Stomach (tissue), 9 donors: ENCODE results near the gene CEP85L. TPM values are rescaled to one million over a fixed set of nuclear protein-coding genes. Genes with fewer than 3 reads are reported as not detected.
A peak's percentile ranks its signal among the peaks of the same experiment; 100 is the strongest.

Experiments used
- DNase-seq, 2 donors: peaks; one replicate each; pipeline versions ENCODE4 v3.0.0 to v3.0.0-alpha.2; 2013 to 2019
- H3K27ac ChIP-seq, 5 donors: fragments of 200-600 bp in 4 of 5; sonication (generic) in 4 of 5; one replicate each; pipeline ENCODE4 v1.5.1; 2013 to 2019; ENCODE audit warnings: mild to moderate bottlenecking in 1 of 5, moderate library complexity in 1 of 5
- H3K27me3 ChIP-seq, 3 donors: fragments of 200-600 bp; sonication (generic); one replicate each; pipeline ENCODE4 v1.5.1; 2017 to 2019; ENCODE audit warnings: mixed run types in 1 of 3
- H3K36me3 ChIP-seq, 4 donors: fragments of 200-600 bp; sonication (generic); 1 replicate in 3 of 4; 2 replicates in 1 of 4; pipeline ENCODE4 v1.5.1; 2016 to 2019
- H3K4me1 ChIP-seq, 4 donors: fragments of 200-600 bp; sonication (generic); one replicate each; pipeline ENCODE4 v1.5.1; 2016 to 2019
- H3K4me3 ChIP-seq, 4 donors: fragments of 200-600 bp; sonication (generic) in 3 of 4; one replicate each; pipeline ENCODE4 v1.5.1; 2016 to 2019; ENCODE audit warnings: mild to moderate bottlenecking in 1 of 4
- H3K9me3 ChIP-seq, 4 donors: fragments of 200-600 bp; sonication (generic); one replicate each; pipeline ENCODE4 v1.5.1; 2016 to 2019
- CTCF ChIP-seq, 7 experiments: fragments of 450-650 bp in 4 of 7; fragments of 200-600 bp in 3 of 7; sonication (generic) in 3 of 7; IDR thresholded peaks; one replicate each; pipeline ENCODE4 v1.5.1; 2016 to 2019; ENCODE audit warnings: antibody characterized with exemption in 7 of 7, control low read depth in 2 of 7, mild to moderate bottlenecking in 1 of 7
- EP300 ChIP-seq: sonication (generic); formaldehyde crosslinking; IDR thresholded peaks from one replicate; pipeline ENCODE4 v1.6.1; 2017; ENCODE audit warnings: antibody characterized with exemption
- POLR2A ChIP-seq, 4 donors: fragments of 450-650 bp; IDR thresholded peaks; one replicate each; pipeline ENCODE4 v1.6.1; 2016; ENCODE audit warnings: antibody characterized with exemption in 4 of 4, control low read depth in 2 of 4, mild to moderate bottlenecking in 1 of 4, moderate library complexity in 1 of 4
- POLR2AphosphoS5 ChIP-seq, 3 donors: sonication (generic); formaldehyde crosslinking; IDR thresholded peaks; one replicate each; pipeline ENCODE4 v1.6.1; 2016; ENCODE audit warnings: antibody characterized with exemption in 3 of 3
- WGBS, 5 donors: extraction: QIAGEN DNeasy Blood & Tissue Kit in 3 of 5; methylation state at CpG; one replicate each; pipeline versions ENCODE4 v1.1.5 to v1.1.7; 2013 to 2018; 5-methylcytosine and 5-hydroxymethylcytosine counted together
- intact Hi-C: fragments of 100-400 bp; cut with DNase I; formaldehyde crosslinking; loops from one replicate; pipeline ENCODE4 v1.15.1; 2023; ENCODE audit warnings: low total_unique reads
- polyA plus RNA-seq, 3 donors: library from polyadenylated mRNA; stranded (reverse); fragments of 200-250 nt; gene quantifications; one replicate each; pipeline ENCODE4 v1.2.3, GENCODE V29; 2013
- total RNA-seq, 5 donors: library from RNA; depleted of rRNA; stranded (reverse); fragments of >200 nt; gene quantifications; one replicate each; pipeline versions ENCODE4 v1.1.0 to v1.2.3, GENCODE V29; 2014 to 2016
- donor health status: healthy with polysubstance abuse.
- donor health status: Bipolar disorder and iron deficiency.
- donor health status: healthy.

CEP85L gene
- total and polyA plus RNA-seq, 8 donors: 1.5 to 67.7 (median 8.7) TPM

GRCh38 chr6:118618676-118619377 is 32.6 kb downstream of the CEP85L start:
- Histone ChIP-seq H3K4me1 (peaks cover 15 to 64% (median 44%) of the 10 kb centered on the region in 4 donors), H3K27ac (no peak overlapping the region), H3K4me3 (peak overlapping the region in 1 of 4 donors; percentile 9), H3K9me3 (no peaks in the 10 kb centered on the region), H3K27me3 (no peaks in the 10 kb centered on the region), H3K36me3 (no peaks in the 10 kb centered on the region)
- TF ChIP-seq POLR2AphosphoS5 (IDR thresholded peaks at IDR 0.05): peak in 1 of 3 donors; percentile 9
- TF ChIP-seq POLR2A (IDR thresholded peaks at IDR 0.05): no peak
- no peak for TF ChIP-seq EP300
- TF ChIP-seq CTCF (IDR thresholded peaks at IDR 0.05): peak in 5 of 7 experiments; percentile 79 to 93 (median 87)
- intact Hi-C loops: no loop called here
- 28 to 45% (median 41%) methylated on average over 15 of the region's 15 CpGs for WGBS, 5 donors
- DNase-seq: peak; percentile 51 to 66

- intact Hi-C loops: no loop called here
- Histone ChIP-seq H3K9me3 (no peaks in the 10 kb centered on the region), H3K4me1 (peaks cover 15 to 51% (median 36%) of the 10 kb centered on the region in 4 donors), H3K36me3 (peaks cover 0 to 4% (median 0%) of the 10 kb centered on the region in 4 donors), H3K27me3 (no peaks in the 10 kb centered on the region), H3K27ac (no peak overlapping the region), H3K4me3 (no peak overlapping the region)
- WGBS, 5 donors: 63 to 80% (median 74%) methylated on average over 11 of the region's 11 CpGs
- DNase-seq: no peak
- TF ChIP-seq CTCF (IDR thresholded peaks at IDR 0.05): no peak
- TF ChIP-seq POLR2AphosphoS5 (IDR thresholded peaks at IDR 0.05): no peak
- TF ChIP-seq POLR2A (IDR thresholded peaks at IDR 0.05): no peak
These were observed 34.0 kb downstream of the CEP85L start for GRCh38 chr6:118617417-118617816.

- peaks cover 17 to 26% (median 20%) of the 10 kb centered on the region in 4 donors for H3K4me1 ChIP-seq
- peaks cover 0 to 4% (median 0%) of the 10 kb centered on the region in 4 donors for H3K9me3 ChIP-seq
- intact Hi-C loops: no loop called here
- no peak overlapping the region for H3K27ac ChIP-seq
- WGBS, 5 donors: 95 to 98% (median 97%) methylated on average over 3 of the region's 3 CpGs
- H3K36me3 ChIP-seq: peaks cover 0 to 4% (median 0%) of the 10 kb centered on the region in 4 donors
- H3K4me3 ChIP-seq: no peak overlapping the region
- DNase-seq: no peak
- no peaks in the 10 kb centered on the region for H3K27me3 ChIP-seq
- TF ChIP-seq POLR2AphosphoS5 (IDR thresholded peaks at IDR 0.05) (no peak), POLR2A (IDR thresholded peaks at IDR 0.05) (no peak), CTCF (IDR thresholded peaks at IDR 0.05) (no peak), EP300 (no peak)
These were observed 40.1 kb downstream of the CEP85L start for GRCh38 chr6:118611334-118611733.

GRCh38 chr6:118606858-118607257 is 44.5 kb downstream of the CEP85L start:
- intact Hi-C loops: no loop called here
- Histone ChIP-seq H3K27ac (peak overlapping the region in 4 of 5 donors; percentile 34 to 61 (median 41)), H3K4me3 (no peak overlapping the region), H3K9me3 (peaks cover 0 to 4% (median 0%) of the 10 kb centered on the region in 4 donors), H3K36me3 (no peaks in the 10 kb centered on the region), H3K27me3 (no peaks in the 10 kb centered on the region), H3K4me1 (peaks cover 17 to 38% (median 33%) of the 10 kb centered on the region in 4 donors)
- no peak for TF ChIP-seq POLR2AphosphoS5 (IDR thresholded peaks at IDR 0.05)
- no peak for TF ChIP-seq EP300
- no peak for TF ChIP-seq CTCF (IDR thresholded peaks at IDR 0.05)
- TF ChIP-seq POLR2A (IDR thresholded peaks at IDR 0.05): no peak
- 27 to 62% (median 28%) methylated on average over 5 of the region's 5 CpGs for WGBS, 5 donors
- DNase-seq: no peak
